HTR-8/SVneo (cell line): ENCODE data around the gene ZNF236.
"Not testable (repeated sequence)": the region's sequence is repeated elsewhere in the genome, so short reads cannot be mapped to it uniquely, and the experiment has no call there.

Experiments
- DNase-seq: peaks from one replicate; pipeline ENCODE4 v3.0.0; 2011; ENCODE audit warnings: low spot score, mixed read lengths; ENCODE audit not compliant: insufficient read length
- FAIRE-seq: peaks from 2 replicates; lab custom pipeline; 2011; peaks lifted over from hg19 to GRCh38; lab: Jason Lieb, UNC

ZNF236 gene

DNA sequence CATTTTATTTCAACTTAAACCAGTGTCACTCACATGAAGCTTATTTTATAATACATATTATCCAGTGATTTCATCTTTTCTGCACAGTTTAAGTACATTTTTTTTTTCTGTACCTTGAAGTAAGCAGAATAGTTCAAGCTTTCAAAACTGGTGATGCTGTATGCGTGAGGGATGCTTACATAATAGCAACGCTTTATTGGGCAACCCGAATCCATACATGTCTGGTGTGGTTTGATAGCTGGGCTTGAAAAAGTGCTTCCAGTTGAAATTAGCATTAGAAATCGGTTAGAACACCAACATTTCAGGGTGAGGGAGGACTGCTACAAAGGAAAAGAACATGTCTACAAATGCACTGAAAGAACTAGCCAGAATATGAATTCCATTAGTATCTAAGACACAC lies 192.8 kb downstream of the ZNF236 start:
- no peak for DNase-seq
- no peak for FAIRE-seq

DNA sequence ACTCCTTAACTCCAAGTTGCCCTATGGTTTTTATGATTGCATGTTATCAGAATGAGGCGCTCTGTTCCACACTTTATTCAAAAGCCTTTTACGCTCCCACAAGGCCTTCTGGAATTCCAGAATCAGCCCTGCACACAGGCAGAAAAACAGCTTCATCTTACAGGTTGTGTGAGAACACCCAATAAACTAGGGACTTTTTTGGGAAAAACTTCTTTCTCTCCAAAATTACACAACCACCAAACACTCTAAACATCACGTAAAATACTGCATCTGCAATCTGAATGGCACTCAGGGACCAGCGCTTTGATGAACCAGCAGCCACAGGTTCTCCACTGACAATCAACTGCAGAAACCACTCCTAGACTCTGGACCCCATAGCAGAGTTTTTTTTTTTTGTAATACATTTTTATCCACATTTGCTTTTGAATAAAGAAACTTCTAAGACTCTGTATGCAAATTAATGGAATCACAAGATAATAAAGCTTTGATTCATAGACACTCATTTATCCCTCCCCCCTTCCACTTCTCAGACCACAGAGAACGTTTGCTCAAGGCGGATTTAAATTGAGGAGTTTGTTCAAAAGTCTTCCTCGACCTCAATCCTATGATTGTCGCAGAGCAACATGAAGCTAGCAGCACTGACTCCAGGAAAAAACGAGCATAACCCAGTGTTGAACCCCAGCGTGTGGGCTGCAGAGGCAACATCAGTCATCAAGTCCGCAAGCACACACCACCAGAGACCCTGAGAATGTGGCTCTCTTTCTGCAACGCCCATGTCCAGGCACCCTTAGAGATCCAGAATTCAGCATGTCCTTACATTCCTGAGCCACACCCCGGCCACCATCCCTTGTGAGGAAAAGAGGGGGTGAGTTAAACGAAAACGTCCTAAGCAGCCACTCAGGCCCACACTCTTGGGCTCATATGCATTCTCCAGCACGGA lies 193.7 kb downstream of the ZNF236 start:
- FAIRE-seq = no peak
- no peak for DNase-seq

DNA sequence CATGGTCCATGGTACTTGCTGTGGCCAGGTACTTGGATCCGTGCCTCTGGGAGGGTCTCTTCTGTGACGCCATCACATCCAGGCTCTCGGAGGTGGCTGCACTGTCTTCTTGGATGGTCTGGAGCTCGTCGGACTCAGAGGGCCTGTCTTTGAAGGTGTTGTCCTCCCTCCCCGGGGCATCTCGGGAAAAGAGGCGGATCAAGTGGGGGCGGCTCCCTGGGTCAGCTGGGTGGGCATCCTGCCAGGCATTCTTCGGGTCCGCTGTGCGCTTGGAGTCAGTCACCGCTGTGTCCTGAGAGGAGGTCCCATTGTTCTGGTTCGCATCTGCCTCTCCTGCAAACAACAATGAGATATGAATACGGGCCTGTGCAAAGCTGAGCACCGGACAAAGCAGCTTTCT lies 194.6 kb downstream of the ZNF236 start:
- DNase-seq = no peak
- no peak for FAIRE-seq

DNA sequence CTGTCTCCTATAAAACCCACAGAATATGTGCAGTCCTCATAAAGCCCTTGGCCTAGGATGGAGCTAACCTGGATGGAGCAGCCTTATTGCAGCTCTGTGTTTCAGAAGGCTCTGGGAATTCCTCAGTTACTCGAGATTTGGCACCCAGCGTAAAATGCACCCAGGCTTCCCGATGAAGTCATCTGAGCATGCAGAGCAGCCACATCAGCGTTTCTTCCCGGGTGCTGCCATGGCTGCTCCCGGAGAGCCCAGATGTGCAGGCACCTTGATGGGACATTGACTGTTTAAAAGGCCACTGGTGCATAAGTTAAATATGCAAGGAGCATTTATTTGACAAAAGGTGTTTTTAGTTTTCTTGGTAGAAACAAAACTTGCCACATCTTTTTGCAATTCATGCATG lies 195.0 kb downstream of the ZNF236 start:
- DNase-seq (no peak), FAIRE-seq (no peak)

DNA sequence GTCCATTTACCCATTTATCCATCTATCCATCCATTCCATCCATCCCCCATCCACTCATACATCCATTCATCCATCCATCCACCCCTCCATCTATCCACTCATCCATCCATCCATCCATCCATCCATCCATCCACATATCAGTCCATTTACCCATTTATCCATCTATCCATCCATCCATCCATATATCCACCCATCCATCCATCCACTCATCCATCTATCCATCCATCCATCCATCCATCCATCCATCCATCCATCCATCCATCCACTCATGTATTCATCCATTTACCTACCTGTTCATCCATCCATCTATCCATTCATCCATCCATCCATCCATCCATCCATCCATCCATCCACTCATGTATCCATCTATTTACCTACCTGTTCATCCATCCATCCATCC lies 196.3 kb downstream of the ZNF236 start:
- not testable (repeated sequence) for DNase-seq, FAIRE-seq

DNA sequence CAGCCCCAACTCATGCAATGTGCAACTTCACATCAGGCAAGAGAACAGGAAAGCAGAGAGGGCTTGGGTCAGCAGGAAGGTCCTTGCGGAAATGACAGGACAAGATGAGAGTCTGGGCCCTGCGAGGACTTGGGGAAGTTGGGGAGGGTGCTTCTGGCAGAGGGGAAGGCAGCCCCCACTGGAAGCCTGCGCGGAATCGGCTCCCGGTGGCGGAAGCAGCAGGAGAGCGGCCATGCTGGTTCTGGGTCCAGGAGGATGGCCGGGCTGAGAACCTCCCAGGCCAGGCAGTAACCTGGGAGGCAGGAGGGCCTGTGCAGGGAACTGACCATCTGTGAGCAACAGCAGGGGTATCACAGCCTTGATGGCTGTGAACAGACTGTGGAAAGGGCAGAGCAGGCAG lies 197.3 kb downstream of the ZNF236 start:
- no peak for DNase-seq
- FAIRE-seq = no peak
